ENCODE measurements around the gene SH3PXD2B. TPM values are rescaled to one million over a fixed set of nuclear protein-coding genes. Genes with fewer than 3 reads are reported as not detected.
A peak's percentile ranks its signal among the peaks of the same experiment; 100 is the strongest.

SH3PXD2B gene
- total RNA-seq, 1 experiment from 2014 or later: 12.9 TPM

- intact Hi-C loops (cut with micrococcal nuclease; ENCODE audit: unreplicated experiment): loop anchor here (1.0 to 5.0 kb wide), 3 partner anchors 48 to 95 kb away; partner anchors contain the start of gene STK10
- no peaks in the 10 kb centered on the region; the same call in 1 of the 2 replicates for H3K36me3 ChIP-seq (ENCODE audit: control insufficient read depth, insufficient read depth, low read length)
- Mint-ChIP-seq H3K36me3 (ENCODE audit: insufficient read depth, unreplicated experiment) (peaks cover 10% of the 10 kb centered on the region), H3K27me3 (ENCODE audit: insufficient read depth, unreplicated experiment) (no peaks in the 10 kb centered on the region), H3K4me1 (ENCODE audit: low read depth, unreplicated experiment) (peaks cover 9% of the 10 kb centered on the region), H3K4me3 (ENCODE audit: unreplicated experiment) (peak within 1 kb of the TSS; percentile 86), H3K27ac (ENCODE audit: unreplicated experiment) (peak within 1 kb of the TSS; percentile 85), H3K9me3 (ENCODE audit: unreplicated experiment) (no peaks in the 10 kb centered on the region)
- peak; percentile 84 to 90 for DNase-seq
- TF ChIP-seq CTCF (IDR thresholded peaks at IDR 0.05; ENCODE audit: insufficient read depth in 1 of 2, low read depth in 1 of 2, low read length in 1 of 2, severe bottlenecking in 1 of 2, unreplicated experiment in 1 of 2): peak; percentile 42 to 78
- no TSS peak for BruUV-seq (replicated peaks)
- H3K27me3 ChIP-seq (replicated peaks; ENCODE audit: control insufficient read depth, insufficient read depth, low read length): no peaks in the 10 kb centered on the region
- ChIA-PET POLR2A (interaction anchor here (0.6 to 0.8 kb wide), 5 partner anchors 48 to 1334 kb away, joined by 3 to 5 read pairs (median 4); partner anchors contain the start of gene FBXW11), CTCF (interaction anchor here (0.7 to 1.4 kb wide), 5 partner anchors 9 to 1778 kb away, joined by 3 to 4 read pairs (median 3); no protein-coding TSS in a partner anchor)
- no peaks in the 10 kb centered on the region for H3K9me3 ChIP-seq
- peak within 1 kb of the TSS; percentile 84 for H3K4me3 ChIP-seq (ENCODE audit: low read depth, low read length)
- H3K4me1 ChIP-seq: peaks cover 5% of the 10 kb centered on the region; the same call in 1 of the 2 replicates
Observed at GRCh38 chr5:172283020-172283861, 171.1 kb downstream of the SH3PXD2B start, which contains the start of gene UBTD2. Gene UBTD2, minus strand, starts transcription at chr5:172283764. Its CDS starts 99 bp downstream, at chr5:172283665.

- DNase-seq: no peak
- Mint-ChIP-seq H3K4me3 (ENCODE audit: unreplicated experiment) (peak overlapping the region; percentile 86), H3K36me3 (ENCODE audit: insufficient read depth, unreplicated experiment) (peaks cover 17% of the 10 kb centered on the region), H3K27ac (ENCODE audit: unreplicated experiment) (peak overlapping the region; percentile 84), H3K27me3 (ENCODE audit: insufficient read depth, unreplicated experiment) (no peaks in the 10 kb centered on the region), H3K9me3 (ENCODE audit: unreplicated experiment) (no peaks in the 10 kb centered on the region), H3K4me1 (ENCODE audit: low read depth, unreplicated experiment) (peaks cover 9% of the 10 kb centered on the region)
- POLR2A ChIA-PET: interaction anchor here (0.6 to 0.8 kb wide), 4 partner anchors 47 to 1334 kb away, joined by 3 to 4 read pairs (median 4); partner anchors contain the start of gene FBXW11
- peak overlapping the region; percentile 84 for H3K4me3 ChIP-seq (ENCODE audit: low read depth, low read length)
- TF ChIP-seq CTCF (IDR thresholded peaks at IDR 0.05; ENCODE audit: insufficient read depth in 1 of 2, low read depth in 1 of 2, low read length in 1 of 2, severe bottlenecking in 1 of 2, unreplicated experiment in 1 of 2): no peak
- H3K36me3 ChIP-seq (ENCODE audit: control insufficient read depth, insufficient read depth, low read length): no peaks in the 10 kb centered on the region; the same call in 1 of the 2 replicates
- peaks cover 5% of the 10 kb centered on the region; the same call in 1 of the 2 replicates for H3K4me1 ChIP-seq
- no peaks in the 10 kb centered on the region for H3K27me3 ChIP-seq (replicated peaks; ENCODE audit: control insufficient read depth, insufficient read depth, low read length)
- CTCF ChIA-PET: interaction anchor here (0.7 to 1.4 kb wide), 5 partner anchors 9 to 1777 kb away, joined by 3 to 4 read pairs (median 3); no protein-coding TSS in a partner anchor
- intact Hi-C loops (cut with micrococcal nuclease; ENCODE audit: unreplicated experiment): loop anchor here (1.0 to 5.0 kb wide), 3 partner anchors 48 to 94 kb away; partner anchors contain the start of gene STK10
- no peaks in the 10 kb centered on the region for H3K9me3 ChIP-seq
- TSS peak; percentile 42 for BruUV-seq (replicated peaks)
Observed at GRCh38 chr5:172282272-172283019, 171.9 kb downstream of the SH3PXD2B start.
